Stimulated activated CD4-positive, alpha-beta T cell treated with anti-CD3 and anti-CD28 coated beads, Interleukin-12 subunit alpha, Interleukin-12 subunit beta, amount 100 ng/mL, for 48 hours (primary cell): Measurements from ENCODE around the gene POLN.

Experiments used
- DNase-seq, 3 donors: peaks; one replicate each; pipeline ENCODE4 v3.0.0-alpha.2; 2020; ENCODE audit warnings: low read depth in 2 of 3, low spot score in 1 of 3

The POLN gene

GRCh38 chr4:2062168-2062807 is 179.6 kb downstream of the POLN start:
- no peak for DNase-seq

GRCh38 chr4:2061186-2062131 is 180.5 kb downstream of the POLN start:
- DNase-seq: no peak

- no peak for DNase-seq
These were observed 181.2 kb downstream of the POLN start for GRCh38 chr4:2060611-2061185.

GRCh38 chr4:2059726-2060602 is 182.0 kb downstream of the POLN start:
- no peak for DNase-seq

GRCh38 chr4:2059046-2059725 is 182.7 kb downstream of the POLN start, which contains the start of gene NAT8L:
Gene NAT8L (plus strand): TSS chr4:2059327. CDS start chr4:2059512, 185 bp downstream.
- DNase-seq: no peak

- DNase-seq: no peak
These were observed 183.5 kb downstream of the POLN start for GRCh38 chr4:2058264-2059045.

- DNase-seq: no peak
These were observed 184.4 kb downstream of the POLN start for GRCh38 chr4:2057382-2058065.

GRCh38 chr4:2054217-2054616 is 187.7 kb downstream of the POLN start:
- DNase-seq: no peak

GRCh38 chr4:2051086-2051485 is 190.8 kb downstream of the POLN start:
- DNase-seq: no peak

GRCh38 chr4:2049811-2050210 is 192.1 kb downstream of the POLN start:
- no peak for DNase-seq

GRCh38 chr4:2049381-2049780 is 192.5 kb downstream of the POLN start:
- no peak for DNase-seq

- DNase-seq: no peak
These were observed 193.1 kb downstream of the POLN start for GRCh38 chr4:2048831-2049230.

GRCh38 chr4:2047781-2048581 is 193.9 kb downstream of the POLN start:
- DNase-seq: no peak

GRCh38 chr4:2047031-2047660 is 194.8 kb downstream of the POLN start:
- no peak for DNase-seq

GRCh38 chr4:2046031-2046961 is 195.6 kb downstream of the POLN start:
- no peak for DNase-seq

- peak in 1 of 3 donors; percentile 23 for DNase-seq
These were observed 196.4 kb downstream of the POLN start for GRCh38 chr4:2045518-2045951.
